Nephron progenitor cell (in vitro differentiated cells): ENCODE data around the gene HYI.

Source experiments
- DNase-seq: peaks from one replicate; pipeline ENCODE4 v3.0.0; 2021
- H3K27ac Mint-ChIP-seq: 2 replicates; pipeline ENCODE4 v1.8.0; 2021; ENCODE audit warnings: mild to moderate bottlenecking, moderate library complexity, mixed read lengths
- H3K27me3 Mint-ChIP-seq: 2 replicates; pipeline ENCODE4 v1.8.0; 2021; ENCODE audit warnings: mild to moderate bottlenecking, low read depth, mixed read lengths; ENCODE audit not compliant: poor library complexity
- H3K36me3 Mint-ChIP-seq: 2 replicates; pipeline ENCODE4 v1.8.0; 2021; ENCODE audit warnings: low read depth, mixed read lengths
- H3K4me1 Mint-ChIP-seq: 2 replicates; pipeline ENCODE4 v1.8.0; 2021; ENCODE audit warnings: mixed read lengths
- H3K4me3 Mint-ChIP-seq: 2 replicates; pipeline ENCODE4 v1.8.0; 2021; ENCODE audit warnings: mild to moderate bottlenecking, moderate library complexity, mixed read lengths
- H3K9me3 Mint-ChIP-seq: 2 replicates; pipeline ENCODE4 v1.8.0; 2021; ENCODE audit warnings: mild to moderate bottlenecking, moderate library complexity, mixed read lengths
- TF ChIP-seq, protein P1 (sequence below): fragments of 200-600 bp; sonication (generic); IDR thresholded peaks from 2 replicates; pipeline ENCODE4 v1.5.0; 2021; ENCODE audit warnings: antibody characterized with exemption

The HYI gene

DNA sequence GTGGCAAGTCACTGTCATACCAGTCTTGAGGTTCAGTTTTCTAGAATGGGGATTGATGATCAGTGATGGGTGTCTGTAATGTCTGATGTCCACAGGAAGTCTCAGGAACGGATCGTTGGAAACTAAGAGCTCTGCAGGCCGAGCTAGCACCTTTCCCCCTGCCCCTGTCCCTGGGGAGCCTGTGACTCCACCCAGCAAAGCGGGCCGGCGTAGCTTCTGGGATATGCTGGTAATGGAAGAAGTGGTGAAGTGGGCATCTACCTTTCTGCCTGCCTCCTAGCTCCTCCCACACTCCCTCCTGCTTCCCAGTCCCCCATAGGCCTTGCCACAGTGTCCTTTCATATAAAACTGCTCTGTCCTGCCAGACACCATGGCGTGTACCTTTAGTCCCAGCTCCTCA lies 13.4 kb downstream of the HYI start:
- no peaks in the 10 kb centered on the region for H3K9me3 Mint-ChIP-seq
- no peak overlapping the region for H3K4me3 Mint-ChIP-seq
- no peak for DNase-seq
- H3K27ac Mint-ChIP-seq: peak overlapping the region; percentile 82
- peaks cover 4% of the 10 kb centered on the region for H3K27me3 Mint-ChIP-seq
- TF ChIP-seq, protein P1, sequence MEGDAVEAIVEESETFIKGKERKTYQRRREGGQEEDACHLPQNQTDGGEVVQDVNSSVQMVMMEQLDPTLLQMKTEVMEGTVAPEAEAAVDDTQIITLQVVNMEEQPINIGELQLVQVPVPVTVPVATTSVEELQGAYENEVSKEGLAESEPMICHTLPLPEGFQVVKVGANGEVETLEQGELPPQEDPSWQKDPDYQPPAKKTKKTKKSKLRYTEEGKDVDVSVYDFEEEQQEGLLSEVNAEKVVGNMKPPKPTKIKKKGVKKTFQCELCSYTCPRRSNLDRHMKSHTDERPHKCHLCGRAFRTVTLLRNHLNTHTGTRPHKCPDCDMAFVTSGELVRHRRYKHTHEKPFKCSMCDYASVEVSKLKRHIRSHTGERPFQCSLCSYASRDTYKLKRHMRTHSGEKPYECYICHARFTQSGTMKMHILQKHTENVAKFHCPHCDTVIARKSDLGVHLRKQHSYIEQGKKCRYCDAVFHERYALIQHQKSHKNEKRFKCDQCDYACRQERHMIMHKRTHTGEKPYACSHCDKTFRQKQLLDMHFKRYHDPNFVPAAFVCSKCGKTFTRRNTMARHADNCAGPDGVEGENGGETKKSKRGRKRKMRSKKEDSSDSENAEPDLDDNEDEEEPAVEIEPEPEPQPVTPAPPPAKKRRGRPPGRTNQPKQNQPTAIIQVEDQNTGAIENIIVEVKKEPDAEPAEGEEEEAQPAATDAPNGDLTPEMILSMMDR: no peak
- H3K4me1 Mint-ChIP-seq: peaks cover 22% of the 10 kb centered on the region
- peaks cover 27% of the 10 kb centered on the region for H3K36me3 Mint-ChIP-seq

DNA sequence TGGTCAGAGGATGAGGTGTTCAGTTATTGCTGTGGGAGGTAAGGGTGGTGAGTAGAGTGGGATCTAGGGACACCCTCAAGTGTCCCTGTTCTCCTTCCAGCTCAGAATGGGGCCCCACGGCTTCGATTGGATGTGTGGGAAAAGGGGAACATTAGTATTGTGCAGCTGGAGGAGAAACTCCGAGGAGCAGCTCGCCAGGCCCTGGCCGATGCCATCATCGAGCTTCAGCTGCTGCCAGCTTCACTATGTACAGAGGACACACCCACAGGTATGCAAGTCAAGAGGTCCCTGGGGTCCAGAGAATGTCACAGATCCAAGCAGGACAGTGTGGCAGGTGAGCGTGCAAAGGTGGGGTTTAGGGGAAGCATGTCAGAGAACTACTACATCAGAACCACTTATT lies 13.9 kb downstream of the HYI start:
- DNase-seq: no peak
- H3K27me3 Mint-ChIP-seq: peaks cover 4% of the 10 kb centered on the region
- peaks cover 27% of the 10 kb centered on the region for H3K36me3 Mint-ChIP-seq
- peaks cover 19% of the 10 kb centered on the region for H3K4me1 Mint-ChIP-seq
- H3K9me3 Mint-ChIP-seq: no peaks in the 10 kb centered on the region
- no peak overlapping the region for H3K4me3 Mint-ChIP-seq
- H3K27ac Mint-ChIP-seq: peak overlapping the region; percentile 78
- TF ChIP-seq, protein P1: no peak

DNA sequence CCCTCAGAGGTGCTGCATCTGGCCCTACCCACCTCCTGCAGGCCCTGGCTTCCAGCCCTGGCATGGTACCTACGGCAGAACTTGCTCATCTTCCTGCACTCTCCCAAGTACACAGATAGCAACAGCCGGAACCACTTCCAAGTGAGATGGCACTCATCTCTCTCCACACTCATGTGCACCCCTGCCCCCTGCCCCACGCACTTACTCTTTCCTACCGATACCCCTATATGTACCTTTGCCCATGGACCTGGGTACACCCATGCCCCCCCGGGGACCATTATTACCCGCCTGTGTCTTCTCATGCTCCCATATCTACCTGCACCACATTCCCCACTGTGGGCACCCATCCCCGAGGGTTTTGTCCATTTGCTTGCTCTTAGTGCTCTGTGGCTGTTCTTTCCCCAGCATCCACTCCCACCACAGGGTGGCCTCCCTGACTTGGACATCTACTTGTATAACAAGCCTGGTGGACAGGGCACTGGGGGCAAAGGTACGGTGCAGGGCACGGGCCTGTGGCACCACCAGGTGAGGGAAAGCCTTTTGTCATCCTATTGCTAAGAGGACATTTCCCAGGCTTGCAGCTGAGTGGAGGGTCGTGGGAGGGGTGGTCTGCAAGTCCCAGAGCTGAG lies 14.7 kb downstream of the HYI start:
- Mint-ChIP-seq H3K36me3 (peaks cover 22% of the 10 kb centered on the region), H3K9me3 (no peaks in the 10 kb centered on the region), H3K27me3 (peaks cover 4% of the 10 kb centered on the region), H3K27ac (no peak overlapping the region), H3K4me3 (no peak overlapping the region), H3K4me1 (peaks cover 14% of the 10 kb centered on the region)
- no peak for DNase-seq
- TF ChIP-seq, protein P1: no peak

DNA sequence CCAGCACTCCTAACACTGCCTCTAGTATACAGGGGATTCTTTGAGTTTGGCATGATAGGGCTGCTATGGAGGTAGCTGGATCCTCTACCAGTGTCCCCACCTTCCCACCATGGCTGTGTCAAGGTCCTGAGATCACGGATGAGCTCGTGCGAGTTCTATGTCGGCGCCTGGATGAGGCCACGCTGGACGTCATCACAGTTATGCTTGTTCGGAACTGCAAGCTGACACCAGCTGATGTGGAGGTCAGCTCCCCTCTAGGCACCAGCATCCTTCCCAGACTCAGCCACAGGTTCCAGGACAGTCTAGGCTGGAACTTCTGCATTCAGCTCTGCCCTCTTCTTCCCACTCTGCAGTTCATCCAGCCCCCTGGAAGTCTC lies 15.2 kb downstream of the HYI start:
- Mint-ChIP-seq H3K27me3 (peaks cover 4% of the 10 kb centered on the region), H3K27ac (no peak overlapping the region), H3K36me3 (peaks cover 22% of the 10 kb centered on the region), H3K4me3 (no peak overlapping the region), H3K9me3 (no peaks in the 10 kb centered on the region), H3K4me1 (peaks cover 14% of the 10 kb centered on the region)
- TF ChIP-seq, protein P1: no peak
- no peak for DNase-seq

DNA sequence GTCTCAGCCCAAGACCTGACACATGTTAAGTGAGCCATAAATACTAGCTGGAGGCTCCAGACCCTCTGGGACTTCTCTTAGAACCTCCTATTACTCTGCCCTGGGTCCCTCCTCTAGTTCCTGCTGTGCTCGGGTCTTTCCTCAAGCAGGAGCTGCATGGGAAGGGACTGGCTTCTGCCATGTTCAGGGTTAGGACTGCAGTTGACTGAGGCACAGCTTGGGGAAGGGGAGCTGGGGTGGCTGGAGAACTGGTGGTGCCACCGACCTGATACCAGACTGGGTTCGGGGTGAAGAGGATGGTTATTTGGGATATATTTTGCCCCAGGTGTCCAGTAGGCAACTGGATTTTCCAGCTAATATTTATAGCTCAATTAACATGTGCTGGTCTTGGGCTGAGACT lies 15.7 kb downstream of the HYI start:
- no peaks in the 10 kb centered on the region for H3K9me3 Mint-ChIP-seq
- TF ChIP-seq, protein P1: no peak
- H3K27ac Mint-ChIP-seq: no peak overlapping the region
- no peak for DNase-seq
- H3K4me3 Mint-ChIP-seq: no peak overlapping the region
- peaks cover 14% of the 10 kb centered on the region for H3K4me1 Mint-ChIP-seq
- peaks cover 4% of the 10 kb centered on the region for H3K27me3 Mint-ChIP-seq
- H3K36me3 Mint-ChIP-seq: peaks cover 26% of the 10 kb centered on the region
